Keratinocyte (primary cell): ENCODE data around the gene IGSF23. TPM values are rescaled to one million over a fixed set of nuclear protein-coding genes. Genes with fewer than 3 reads are reported as not detected.
A peak's percentile ranks its signal among the peaks of the same experiment; 100 is the strongest.

ENCODE experiments used
- DNase-seq: peaks from one replicate; pipeline ENCODE4 v3.0.0-alpha.2; 2011; ENCODE audit warnings: low read depth, missing footprints, low spot score
- FAIRE-seq: peaks from 2 replicates; lab custom pipeline; 2011; peaks lifted over from hg19 to GRCh38; lab: Jason Lieb, UNC
- H2AFZ ChIP-seq: 2 replicates; pipeline ENCODE4 v1.6.0; 2012; ENCODE audit warnings: low read length, control low read depth, inconsistent platforms; ENCODE audit not compliant: control insufficient read depth
- H3K27ac ChIP-seq: 2 replicates; pipeline ENCODE4 v1.5.1; 2011; ENCODE audit warnings: low read length; ENCODE audit not compliant: control insufficient read depth, insufficient read depth
- H3K27me3 ChIP-seq: 3 replicates; pipeline ENCODE4 v1.6.0; 2011; ENCODE audit warnings: low read length; ENCODE audit not compliant: control insufficient read depth, insufficient read depth; ENCODE audit errors: extremely low read depth
- H3K36me3 ChIP-seq, 2 experiments: 2 replicates in 1 of 2; 3 replicates in 1 of 2; pipeline ENCODE4 v1.5.1; 2011; ENCODE audit warnings: low read length in 2 of 2, mild to moderate bottlenecking in 1 of 2; ENCODE audit not compliant: control insufficient read depth in 2 of 2, insufficient read depth in 2 of 2; ENCODE audit errors: extremely low read depth in 1 of 2
- H3K4me1 ChIP-seq: 3 replicates; pipeline ENCODE4 v1.5.1; 2011; ENCODE audit warnings: low read length; ENCODE audit not compliant: control insufficient read depth, insufficient read depth; ENCODE audit errors: extremely low read depth
- H3K4me2 ChIP-seq: 3 replicates; pipeline ENCODE4 v1.6.0; 2011; ENCODE audit warnings: low read depth, low read length; ENCODE audit not compliant: control insufficient read depth, insufficient read depth; ENCODE audit errors: extremely low read depth
- H3K4me3 ChIP-seq, 3 experiments: fragments of 200-600 bp in 1 of 3; sonication (generic) in 1 of 3; 2 replicates in 2 of 3; 3 replicates in 1 of 3; pipeline ENCODE4 v1.5.1; 2011 to 2016; ENCODE audit warnings: low read length in 3 of 3, mild to moderate bottlenecking in 3 of 3, control low read depth in 2 of 3, inconsistent platforms in 1 of 3, low read depth in 1 of 3, mixed read lengths in 1 of 3, mixed run types in 1 of 3, moderate library complexity in 1 of 3; ENCODE audit not compliant: control insufficient read depth in 2 of 3, insufficient read depth in 2 of 3; ENCODE audit errors: extremely low read depth in 1 of 3
- H3K79me2 ChIP-seq: 2 replicates; pipeline ENCODE4 v1.6.0; 2012; ENCODE audit warnings: low read length; ENCODE audit not compliant: control insufficient read depth, insufficient read depth
- H3K9ac ChIP-seq: 3 replicates; pipeline ENCODE4 v1.6.0; 2011; ENCODE audit warnings: low read length; ENCODE audit not compliant: control insufficient read depth, insufficient read depth; ENCODE audit errors: extremely low read depth
- H3K9me1 ChIP-seq: 3 replicates; pipeline ENCODE4 v1.6.0; 2011; ENCODE audit warnings: low read length; ENCODE audit not compliant: control insufficient read depth, insufficient read depth; ENCODE audit errors: extremely low read depth
- H3K9me3 ChIP-seq: 2 replicates; pipeline ENCODE4 v1.5.1; 2012; ENCODE audit warnings: low read depth, low read length; ENCODE audit not compliant: control insufficient read depth
- H4K20me1 ChIP-seq: 3 replicates; pipeline ENCODE4 v1.6.0; 2011; ENCODE audit warnings: low read length; ENCODE audit not compliant: control insufficient read depth, insufficient read depth; ENCODE audit errors: extremely low read depth
- CTCF ChIP-seq, 3 experiments: IDR thresholded peaks in 1 of 3; conservative IDR thresholded peaks in 1 of 3; optimal IDR thresholded peaks in 1 of 3; 2 replicates in 2 of 3; 3 replicates in 1 of 3; pipeline versions ENCODE3 to v1.5.1; 2011; ENCODE audit warnings: low read length in 3 of 3, mild to moderate bottlenecking in 3 of 3, moderate library complexity in 2 of 3, control low read depth in 1 of 3, inconsistent platforms in 1 of 3; ENCODE audit not compliant: insufficient read depth in 2 of 3; ENCODE audit errors: extremely low read depth in 1 of 3
- EZH2 ChIP-seq: IDR thresholded peaks from one replicate; pipeline ENCODE4 v1.6.1; 2012; ENCODE audit warnings: inconsistent platforms, mild to moderate bottlenecking, low read length, moderate library complexity
- dilution Hi-C: fragments of 300-500 bp; cut with MboI; formaldehyde crosslinking; loops from one replicate; pipeline ENCODE4 v1.7.0; 2020; ENCODE audit warnings: low sequenced_read_pairs; ENCODE audit not compliant: extremely low pct_ligation_motif_present
- polyA plus RNA-seq, 5 experiments: library from polyadenylated mRNA; depleted of rRNA in 3 of 5; stranded (reverse) in 3 of 5; stranded (forward) in 1 of 5; unstranded in 1 of 5; fragments of >200 nt; gene quantifications; 1 replicate in 1 of 5; 2 replicates in 3 of 5; 3 replicates in 1 of 5; pipeline versions ENCODE4 v1.2.1 to v1.2.3, GENCODE V29; 2011 to 2012; ENCODE audit warnings: missing spikeins in 2 of 5, low read depth in 1 of 5, low replicate concordance in 1 of 5

The IGSF23 gene
- polyA plus RNA-seq, 1 donor (not counting 4 experiments of a cell fraction or from before 2014, with no cell fraction given): 0.07 TPM

DNA sequence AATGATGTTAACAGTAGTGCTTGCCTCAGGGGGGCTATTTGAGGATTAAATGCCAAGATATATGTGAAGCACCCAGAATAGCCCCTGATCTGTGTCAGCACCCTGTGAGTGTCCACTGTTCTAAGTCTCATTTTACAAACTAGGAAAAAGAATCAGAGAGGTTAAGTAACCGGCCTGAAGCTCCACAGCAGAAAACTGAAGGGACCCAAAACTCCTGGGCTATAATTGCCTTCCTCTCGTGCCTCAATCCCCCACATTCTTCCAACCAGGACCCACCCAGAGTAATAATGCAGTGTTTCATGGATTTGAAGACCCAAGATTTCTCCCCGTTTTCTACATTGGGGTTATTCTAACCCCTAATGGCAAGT lies 32.7 kb downstream of the IGSF23 start:
- TF ChIP-seq EZH2 (no peak), CTCF (optimal IDR thresholded peaks at IDR 0.05 in 1 of 3, IDR thresholded peaks at IDR 0.05 in 1 of 3, conservative IDR thresholded peaks at IDR 0.05 in 1 of 3; ENCODE audit: extremely low read depth in 1 of 3, insufficient read depth in 2 of 3, low read length in 3 of 3) (no peak)
- dilution Hi-C loops: no loop called here
- peak overlapping the region in 2 of 3 experiments; percentile 18 to 37 for H3K4me3 ChIP-seq
- peaks cover 13% of the 10 kb centered on the region for H4K20me1 ChIP-seq
- peaks cover 55% of the 10 kb centered on the region for H3K79me2 ChIP-seq
- H3K27ac ChIP-seq: no peak overlapping the region
- FAIRE-seq (no peak), DNase-seq (no peak)
- H2AFZ ChIP-seq: no peak overlapping the region
- H3K9me3 ChIP-seq: no peaks in the 10 kb centered on the region
- peaks cover 31% of the 10 kb centered on the region for H3K4me1 ChIP-seq
- H3K27me3 ChIP-seq: no peaks in the 10 kb centered on the region
- H3K4me2 ChIP-seq: peak overlapping the region; percentile 68
- H3K36me3 ChIP-seq: peaks cover 23 to 41% of the 10 kb centered on the region in 2 experiments
- peaks cover 3% of the 10 kb centered on the region for H3K9me1 ChIP-seq
- no peak overlapping the region for H3K9ac ChIP-seq

DNA sequence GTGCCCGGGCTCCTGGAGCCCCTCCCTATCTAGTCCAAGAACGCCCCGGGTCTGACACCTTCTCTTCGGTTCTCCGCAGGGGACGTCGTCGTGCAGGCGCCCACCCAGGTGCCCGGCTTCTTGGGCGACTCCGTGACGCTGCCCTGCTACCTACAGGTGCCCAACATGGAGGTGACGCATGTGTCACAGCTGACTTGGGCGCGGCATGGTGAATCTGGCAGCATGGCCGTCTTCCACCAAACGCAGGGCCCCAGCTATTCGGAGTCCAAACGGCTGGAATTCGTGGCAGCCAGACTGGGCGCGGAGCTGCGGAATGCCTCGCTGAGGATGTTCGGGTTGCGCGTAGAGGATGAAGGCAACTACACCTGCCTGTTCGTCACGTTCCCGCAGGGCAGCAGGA lies 33.8 kb downstream of the IGSF23 start:
- Histone ChIP-seq H3K79me2 (peaks cover 55% of the 10 kb centered on the region), H3K4me3 (peak overlapping the region in 1 of 3 experiments; percentile 6), H3K27ac (no peak overlapping the region), H4K20me1 (peaks cover 13% of the 10 kb centered on the region), H3K4me2 (peak overlapping the region; percentile 37), H3K27me3 (no peaks in the 10 kb centered on the region), H3K4me1 (peaks cover 31% of the 10 kb centered on the region), H2AFZ (no peak overlapping the region), H3K9me3 (no peaks in the 10 kb centered on the region), H3K9me1 (peaks cover 3% of the 10 kb centered on the region), H3K36me3 (peaks cover 28 to 48% of the 10 kb centered on the region in 2 experiments), H3K9ac (no peak overlapping the region)
- DNase-seq (no peak), FAIRE-seq (no peak)
- dilution Hi-C loops: no loop called here
- TF ChIP-seq EZH2 (no peak), CTCF (optimal IDR thresholded peaks at IDR 0.05 in 1 of 3, IDR thresholded peaks at IDR 0.05 in 1 of 3, conservative IDR thresholded peaks at IDR 0.05 in 1 of 3; ENCODE audit: extremely low read depth in 1 of 3, insufficient read depth in 2 of 3, low read length in 3 of 3) (no peak)
